ENCODE measurements around the gene METTL22. TPM values are rescaled to one million over a fixed set of nuclear protein-coding genes. Genes with fewer than 3 reads are reported as not detected.
A peak's percentile ranks its signal among the peaks of the same experiment; 100 is the strongest.

METTL22 gene, protein sequence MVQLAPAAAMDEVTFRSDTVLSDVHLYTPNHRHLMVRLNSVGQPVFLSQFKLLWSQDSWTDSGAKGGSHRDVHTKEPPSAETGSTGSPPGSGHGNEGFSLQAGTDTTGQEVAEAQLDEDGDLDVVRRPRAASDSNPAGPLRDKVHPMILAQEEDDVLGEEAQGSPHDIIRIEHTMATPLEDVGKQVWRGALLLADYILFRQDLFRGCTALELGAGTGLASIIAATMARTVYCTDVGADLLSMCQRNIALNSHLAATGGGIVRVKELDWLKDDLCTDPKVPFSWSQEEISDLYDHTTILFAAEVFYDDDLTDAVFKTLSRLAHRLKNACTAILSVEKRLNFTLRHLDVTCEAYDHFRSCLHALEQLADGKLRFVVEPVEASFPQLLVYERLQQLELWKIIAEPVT
- total RNA-seq, result 10 to 100 TPM; 16.3 to 42.9 (median 30.6) TPM

DNA sequence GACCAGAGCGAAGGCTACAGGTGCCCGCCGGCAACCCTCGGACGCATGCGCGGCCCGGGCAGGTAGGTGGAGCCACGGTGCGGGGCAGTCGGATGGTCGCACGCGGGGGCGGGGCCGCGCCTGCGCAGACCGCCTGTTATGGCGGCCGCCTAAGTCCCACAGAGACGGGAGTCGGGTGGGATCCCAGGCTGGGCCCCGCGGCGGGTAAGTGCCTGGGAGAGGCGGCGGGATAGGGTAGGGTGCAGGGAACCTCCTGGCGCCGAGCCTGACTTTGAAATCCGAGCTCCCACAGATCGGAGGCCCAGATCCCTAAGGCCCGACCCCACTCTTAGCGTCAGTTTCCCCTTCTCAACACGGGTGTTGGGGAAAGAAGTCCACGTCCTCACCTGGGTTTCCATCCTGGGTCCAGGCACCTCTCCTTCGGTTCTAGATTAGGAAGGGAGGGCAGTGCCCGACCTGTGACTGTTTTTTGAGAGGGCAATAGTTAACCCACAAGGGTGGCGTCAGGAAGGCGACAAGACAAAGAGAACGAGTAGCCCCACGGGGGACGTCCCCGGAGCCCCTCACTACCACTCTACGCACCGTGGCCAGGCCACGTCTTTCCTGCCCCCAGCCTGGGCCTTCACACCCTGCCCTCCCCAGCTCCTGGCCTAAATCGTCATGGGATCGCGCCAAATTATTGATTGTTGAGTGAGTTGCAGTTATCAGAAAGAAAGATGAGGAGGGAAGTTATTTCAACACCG lies at the start of gene METTL22:
Gene METTL22, plus strand, starts transcription at position 127 of the 743 bp plus-strand sequence. CDS start 3,968 bp downstream, outside the sequence.
- in situ Hi-C loops (cut with MboI; ENCODE audit: low pct_unique_long_range_greater_than_20kb in 2 of 9, low sequenced_read_pairs in 9 of 9, unreplicated experiment in 9 of 9), result no loop called here
- ATAC-seq (replicated peaks in 6 of 8), result peak; percentile 89 to 97 (median 96)
- 0 to 3% (median 0%) methylated on average over 4 to 14 of the region's 51 CpGs; no CpG with 5 or more reads in 5 of the 10 experiments for WGBS, 10 experiments
- peak within 1 kb of the TSS; percentile 75 to 88 for H3K27ac ChIP-seq
- peaks cover 8 to 11% of the 10 kb centered on the region in 2 donors for H3K4me1 ChIP-seq (replicated peaks in 1 of 2)
- peak within 1 kb of the TSS; percentile 57 to 95 (median 92) for H3K4me3 ChIP-seq

DNA sequence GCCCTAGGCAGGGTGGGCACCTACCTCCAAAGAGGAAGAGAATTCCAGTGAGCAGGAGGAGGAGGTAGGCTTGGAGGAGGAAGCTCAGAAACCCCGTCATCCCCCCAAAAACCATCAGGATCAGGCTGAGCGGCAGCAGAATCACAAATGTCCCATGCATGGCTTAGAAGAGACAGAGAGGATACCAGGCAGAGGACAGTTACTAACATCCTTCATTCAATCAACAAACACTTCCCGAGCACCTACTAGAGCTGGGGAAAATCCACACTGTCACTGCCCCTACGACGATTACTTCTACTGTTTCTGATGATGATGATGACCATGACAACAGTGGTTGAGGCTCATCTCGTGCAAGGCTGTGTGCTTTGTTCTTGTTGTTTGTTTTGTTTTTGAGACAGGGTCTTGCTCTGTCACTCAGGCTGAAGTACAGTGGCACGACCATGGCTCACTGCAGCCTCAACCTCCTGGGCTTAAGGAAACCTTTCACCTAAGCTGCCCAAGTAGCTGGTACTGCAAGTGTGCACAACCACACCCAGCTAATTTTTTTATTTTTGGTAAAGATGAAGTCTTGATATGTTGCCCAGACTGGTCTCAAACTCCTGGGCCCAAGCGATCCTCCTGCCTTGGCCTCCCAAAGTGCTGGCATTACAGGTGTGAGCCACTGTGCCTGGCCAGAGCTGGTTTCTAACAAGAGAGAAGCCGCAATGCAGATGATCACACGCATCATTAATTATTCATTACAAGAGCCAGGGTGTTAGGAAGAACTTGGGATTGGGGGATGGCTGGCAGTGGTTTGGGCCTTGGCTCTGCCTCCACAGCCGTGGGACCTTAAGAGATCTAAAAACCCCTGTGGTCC lies 49.2 kb upstream of the METTL22 start:
- Histone ChIP-seq H3K27ac (peak overlapping the region; percentile 82 to 92), H3K4me3 (no peak overlapping the region), H3K4me1 (replicated peaks in 1 of 2) (peaks cover 32 to 46% of the 10 kb centered on the region in 2 donors)
- peak in 3 of 8 experiments; percentile 8 to 11 (median 8) for ATAC-seq (replicated peaks in 6 of 8)
- 0 to 85% (median 73%) methylated on average over 1 to 8 of the region's 11 CpGs; no CpG with 5 or more reads in 1 of the 10 experiments for WGBS, 10 experiments
- in situ Hi-C loops (cut with MboI; ENCODE audit: low pct_unique_long_range_greater_than_20kb in 2 of 9, low sequenced_read_pairs in 9 of 9, unreplicated experiment in 9 of 9), result no loop called here

DNA sequence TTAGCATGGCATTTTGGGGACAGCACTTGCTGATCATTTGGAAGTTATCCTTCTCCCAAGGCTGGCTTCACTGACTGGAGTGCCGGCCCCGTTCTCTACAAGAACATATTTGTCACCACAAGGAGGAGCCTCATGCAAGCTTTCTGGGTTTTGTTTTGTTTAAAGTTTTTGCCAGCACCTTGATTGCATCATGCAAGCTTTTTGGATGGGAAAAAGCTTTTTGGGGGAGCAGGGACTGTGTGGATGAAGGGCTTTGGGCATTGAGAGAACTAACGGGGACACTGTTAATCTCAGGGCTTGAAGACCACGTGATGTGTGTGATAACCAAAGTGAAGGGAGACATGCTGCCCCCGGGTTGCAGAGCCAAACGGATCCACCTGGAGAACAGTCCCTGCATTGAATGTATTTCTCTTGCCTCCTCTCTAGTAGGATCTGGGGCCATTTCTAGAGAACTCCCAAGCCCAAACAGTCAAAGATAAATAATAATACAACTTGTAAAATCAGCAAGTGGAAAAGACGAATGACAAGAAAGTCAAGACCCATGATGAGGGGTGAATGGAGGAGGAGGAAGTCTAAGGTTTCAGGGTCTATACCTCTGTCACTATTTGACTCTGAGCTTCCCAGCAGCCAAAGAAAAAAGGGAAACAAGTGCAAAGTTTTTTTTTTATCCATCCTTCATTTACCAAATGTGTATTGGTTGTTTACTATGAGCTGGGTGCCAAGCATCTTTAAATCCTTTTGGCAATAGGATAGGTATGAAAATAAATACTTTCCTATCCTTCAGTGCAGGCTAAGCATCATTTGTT lies 48.4 kb upstream of the METTL22 start:
- no peak overlapping the region for H3K4me3 ChIP-seq

DNA sequence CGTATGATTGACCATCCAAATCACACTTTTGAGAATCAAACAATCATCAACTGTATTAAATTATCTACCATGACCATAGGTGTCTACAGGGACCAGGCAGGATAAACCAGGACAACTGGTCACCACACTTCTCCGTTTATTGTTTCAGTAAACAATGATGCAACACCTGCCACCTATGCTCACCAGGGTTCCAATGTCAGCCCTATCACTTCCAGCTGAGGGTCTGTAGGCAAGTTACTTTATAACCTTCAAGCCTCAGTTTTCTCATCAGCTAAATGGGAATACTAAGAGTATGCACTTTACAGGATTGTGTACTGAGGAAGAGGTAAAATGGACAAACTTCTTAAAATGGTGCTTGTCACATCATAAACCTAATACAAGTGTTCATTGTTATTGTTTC lies 46.1 kb upstream of the METTL22 start:
- peaks cover 13 to 23% of the 10 kb centered on the region in 2 donors for H3K4me1 ChIP-seq (replicated peaks in 1 of 2)
- no peak overlapping the region for H3K4me3 ChIP-seq
- in situ Hi-C loops (cut with MboI; ENCODE audit: low pct_unique_long_range_greater_than_20kb in 2 of 9, low sequenced_read_pairs in 9 of 9, unreplicated experiment in 9 of 9), result no loop called here
- ATAC-seq (replicated peaks in 6 of 8), result no peak
- no peak overlapping the region for H3K27ac ChIP-seq
- WGBS, 10 experiments, result 0 to 100% (median 95%) methylated on average over 1 to 2 of the region's 2 CpGs; no CpG with 5 or more reads in 2 of the 10 experiments

More for the DNA sequence above, 48.4 kb upstream of the METTL22 start:
- peak in 3 of 8 experiments; percentile 55 to 76 (median 57) for ATAC-seq (replicated peaks in 6 of 8)
- H3K4me1 ChIP-seq (replicated peaks in 1 of 2), result peaks cover 32 to 41% of the 10 kb centered on the region in 2 donors
- in situ Hi-C loops (cut with MboI; ENCODE audit: low pct_unique_long_range_greater_than_20kb in 2 of 9, low sequenced_read_pairs in 9 of 9, unreplicated experiment in 9 of 9), result no loop called here
- WGBS, 10 experiments, result 15 to 90% (median 29%) methylated on average over 2 to 7 of the region's 7 CpGs; no CpG with 5 or more reads in 2 of the 10 experiments
- H3K27ac ChIP-seq, result peak overlapping the region in 1 of 2 donors; percentile 92

DNA sequence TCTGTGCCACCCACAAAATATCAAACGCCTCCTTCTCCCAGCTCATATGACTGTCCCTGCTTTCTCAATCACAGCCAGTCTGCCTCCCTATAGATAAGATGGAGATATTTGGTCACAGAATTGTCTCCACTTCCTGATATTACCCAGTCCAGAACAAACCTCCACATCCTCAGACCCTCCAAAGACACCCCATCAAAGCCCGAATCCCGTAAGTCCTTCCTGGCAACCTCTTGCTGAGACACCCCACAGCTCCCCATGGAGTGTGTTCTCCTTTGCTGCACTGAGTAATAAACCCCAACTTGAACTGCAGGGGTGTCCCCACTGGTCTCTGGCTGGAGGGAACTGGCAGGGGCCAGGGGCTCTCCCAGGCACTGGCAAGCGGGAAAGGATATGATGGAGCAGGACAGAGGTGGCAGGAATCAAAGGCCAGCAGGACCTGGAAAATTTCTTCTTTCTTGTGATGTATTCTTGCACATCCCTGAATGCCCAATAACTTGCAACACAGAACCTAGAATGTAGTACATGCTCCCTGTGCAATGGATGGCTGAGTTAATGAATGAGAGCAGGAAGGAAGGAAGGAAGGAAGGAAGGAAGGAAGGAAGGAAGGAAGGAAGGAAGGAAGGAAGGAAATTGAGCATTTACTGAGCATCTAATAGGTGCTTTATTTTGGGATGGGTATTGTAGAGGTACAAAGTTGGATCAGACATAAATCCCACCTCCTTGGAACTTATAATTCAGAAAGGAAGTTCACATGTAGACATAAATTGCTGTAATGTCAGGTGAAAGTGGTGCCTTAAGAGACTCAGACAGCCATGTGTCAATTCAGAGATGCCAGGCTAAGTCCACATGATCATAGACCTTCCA lies 45.1 kb upstream of the METTL22 start:
- Histone ChIP-seq H3K27ac (no peak overlapping the region), H3K4me1 (replicated peaks in 1 of 2) (peaks cover 7 to 15% of the 10 kb centered on the region in 2 donors), H3K4me3 (no peak overlapping the region)
- 67 to 100% (median 94%) methylated on average over 1 to 2 of the region's 4 CpGs; no CpG with 5 or more reads in 5 of the 10 experiments for WGBS, 10 experiments
- in situ Hi-C loops (cut with MboI; ENCODE audit: low pct_unique_long_range_greater_than_20kb in 2 of 9, low sequenced_read_pairs in 9 of 9, unreplicated experiment in 9 of 9), result no loop called here
- ATAC-seq (replicated peaks in 6 of 8), result no peak

DNA sequence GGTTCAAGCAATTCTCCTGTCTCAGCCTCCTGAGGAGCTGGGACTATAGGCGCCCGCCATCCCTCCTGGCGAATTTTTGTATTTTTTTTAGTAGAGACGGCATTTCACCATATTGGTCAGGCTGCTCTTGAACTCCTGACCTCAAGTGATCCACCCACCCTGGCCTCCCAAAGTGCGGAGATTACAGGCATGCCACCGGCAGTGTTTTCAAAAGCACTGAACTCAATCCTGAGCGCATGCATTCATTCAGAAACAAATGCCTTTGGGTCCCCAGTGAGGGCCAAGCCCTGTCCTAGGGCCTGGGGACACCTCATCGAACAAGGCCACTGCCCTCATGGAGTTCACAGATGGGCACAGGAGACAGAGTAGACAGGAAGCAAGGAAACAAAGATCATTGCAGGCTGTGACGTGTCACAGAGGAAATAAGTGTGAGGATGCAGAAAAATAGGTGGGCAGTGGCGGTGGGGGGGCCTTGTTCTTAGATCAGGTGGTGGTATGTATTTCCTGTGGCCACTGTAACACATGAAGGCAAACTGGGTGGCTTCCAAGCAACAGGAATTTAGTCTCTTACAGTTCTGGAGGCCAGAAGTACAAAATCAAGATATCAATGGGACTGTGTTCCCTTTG lies 43.7 kb upstream of the METTL22 start:
- in situ Hi-C loops (cut with MboI; ENCODE audit: low pct_unique_long_range_greater_than_20kb in 2 of 9, low sequenced_read_pairs in 9 of 9, unreplicated experiment in 9 of 9), result no loop called here
- Histone ChIP-seq H3K4me1 (replicated peaks in 1 of 2) (peaks cover 8 to 9% of the 10 kb centered on the region in 2 donors), H3K4me3 (no peak overlapping the region), H3K27ac (no peak overlapping the region)
- no peak for ATAC-seq (replicated peaks in 6 of 8)
- WGBS, 10 experiments, result 18 to 87% (median 58%) methylated on average over 3 to 10 of the region's 10 CpGs; no CpG with 5 or more reads in 1 of the 10 experiments

DNA sequence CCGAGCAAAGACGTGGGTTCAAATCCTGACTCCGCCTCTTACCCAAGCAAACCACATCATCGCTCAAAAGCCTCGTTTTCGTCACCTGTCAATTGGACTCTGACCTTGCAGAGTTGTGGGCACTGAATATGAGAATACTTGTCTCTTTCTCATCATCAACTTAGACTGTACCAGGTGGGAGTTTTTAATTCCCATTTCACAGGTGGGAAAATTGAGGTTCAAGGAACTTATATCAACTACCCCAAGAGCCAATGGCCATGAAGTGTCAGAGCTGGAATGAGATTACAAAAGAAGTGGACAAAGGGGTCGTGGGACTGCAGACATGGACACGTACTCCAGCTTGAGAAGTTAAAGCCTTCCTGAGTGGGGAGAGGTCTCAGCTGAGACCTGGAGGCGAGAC lies 41.9 kb upstream of the METTL22 start:
- 0 to 100% (median 87%) methylated on average over 2 to 8 of the region's 9 CpGs; no CpG with 5 or more reads in 3 of the 10 experiments for WGBS, 10 experiments
- Histone ChIP-seq H3K4me3 (no peak overlapping the region), H3K27ac (no peak overlapping the region), H3K4me1 (replicated peaks in 1 of 2) (peaks cover 6 to 9% of the 10 kb centered on the region in 2 donors)
- in situ Hi-C loops (cut with MboI; ENCODE audit: low pct_unique_long_range_greater_than_20kb in 2 of 9, low sequenced_read_pairs in 9 of 9, unreplicated experiment in 9 of 9), result no loop called here
- no peak for ATAC-seq (replicated peaks in 6 of 8)

DNA sequence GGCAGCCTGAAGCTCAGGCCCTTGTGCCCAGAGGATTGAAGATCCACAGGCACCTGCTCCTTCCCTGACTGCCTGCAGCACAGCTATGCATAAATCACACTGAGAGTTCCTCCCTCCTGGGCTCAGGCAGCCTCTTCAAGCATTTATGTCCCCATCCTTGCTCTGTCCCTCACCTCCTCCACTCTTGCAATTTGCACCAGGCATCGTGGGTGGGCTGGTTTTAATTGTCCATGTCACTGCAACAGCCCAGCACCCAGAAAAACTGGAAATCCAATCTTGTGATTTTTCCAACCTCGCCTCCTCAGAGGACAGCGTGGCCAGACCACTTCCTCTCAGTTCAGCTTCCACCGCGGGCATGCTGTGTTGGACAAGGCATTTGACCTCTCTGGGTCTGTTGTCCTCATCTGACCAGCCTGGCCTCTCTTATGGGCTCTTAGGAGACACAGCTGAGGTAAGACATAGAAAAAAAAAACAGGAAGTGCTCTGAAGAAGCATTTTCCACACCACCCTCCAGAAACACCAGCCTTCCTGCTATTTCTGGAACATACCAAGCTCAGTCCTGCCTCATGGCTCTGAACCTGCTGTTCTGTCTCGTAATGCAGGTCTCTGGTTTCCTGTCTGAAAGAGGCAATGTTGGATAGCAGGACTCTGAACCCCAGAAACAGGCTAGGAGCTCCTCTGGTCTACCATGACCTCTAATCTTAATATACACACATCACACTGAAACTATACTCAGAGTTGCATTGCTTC lies 39.5 kb upstream of the METTL22 start:
- Histone ChIP-seq H3K27ac (peak overlapping the region in 1 of 2 donors; percentile 26), H3K4me3 (no peak overlapping the region), H3K4me1 (replicated peaks in 1 of 2) (peaks cover 6 to 9% of the 10 kb centered on the region in 2 donors)
- ATAC-seq (replicated peaks in 6 of 8), result peak in 4 of 8 experiments; percentile 53 to 93 (median 91)
- 0 to 70% (median 20%) methylated on average over 1 to 6 of the region's 6 CpGs; no CpG with 5 or more reads in 3 of the 10 experiments for WGBS, 10 experiments
- in situ Hi-C loops (cut with MboI; ENCODE audit: low pct_unique_long_range_greater_than_20kb in 2 of 9, low sequenced_read_pairs in 9 of 9, unreplicated experiment in 9 of 9), result no loop called here

DNA sequence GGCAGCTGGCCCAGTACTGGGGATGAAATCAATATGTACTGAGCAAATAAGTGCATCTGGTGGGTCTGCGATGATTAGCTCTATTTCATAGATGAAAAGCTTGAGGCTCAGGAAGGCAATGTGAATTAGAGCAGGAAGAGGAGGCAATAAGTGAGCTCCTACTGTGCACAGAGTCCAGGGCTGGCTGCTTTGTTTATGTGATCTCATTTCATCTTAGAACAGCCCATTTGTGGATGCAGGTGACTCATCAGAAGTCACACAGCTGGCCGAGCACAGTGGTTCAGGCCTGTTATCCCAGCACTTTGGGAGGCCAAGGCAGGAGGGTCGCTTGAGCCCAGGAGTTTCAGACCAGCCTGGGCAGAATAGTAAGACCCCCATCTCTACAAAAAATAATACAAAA lies 38.3 kb upstream of the METTL22 start:
- Histone ChIP-seq H3K4me3 (no peak overlapping the region), H3K4me1 (replicated peaks in 1 of 2) (peaks cover 6 to 9% of the 10 kb centered on the region in 2 donors), H3K27ac (no peak overlapping the region)
- in situ Hi-C loops (cut with MboI; ENCODE audit: low pct_unique_long_range_greater_than_20kb in 2 of 9, low sequenced_read_pairs in 9 of 9, unreplicated experiment in 9 of 9), result no loop called here
- 50 to 100% (median 67%) methylated on average over 1 of the region's 3 CpGs; no CpG with 5 or more reads in 3 of the 10 experiments for WGBS, 10 experiments
- peak in 2 of 8 experiments; percentile 44 to 62 for ATAC-seq (replicated peaks in 6 of 8)

DNA sequence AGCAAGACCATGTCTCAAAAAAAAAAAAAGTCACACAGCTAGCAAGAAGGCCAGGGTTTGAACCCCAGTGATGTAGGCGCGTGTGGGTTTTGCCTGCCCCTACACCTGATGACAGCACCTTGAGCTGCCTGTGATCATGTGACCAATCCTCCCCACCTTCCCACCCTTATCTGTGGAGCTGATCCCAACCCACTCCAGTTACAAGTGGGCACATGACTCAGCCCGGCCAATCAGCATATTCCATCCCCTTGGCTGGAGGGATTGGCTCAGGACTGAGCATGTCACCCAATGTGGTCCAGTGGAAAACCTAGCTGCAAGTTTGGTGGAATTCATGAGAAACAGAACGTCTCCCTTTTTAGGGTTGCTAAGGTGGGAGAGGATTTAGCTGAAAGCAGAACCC lies 37.8 kb upstream of the METTL22 start:
- 0 to 100% (median 50%) methylated on average over 1 to 2 of the region's 4 CpGs; no CpG with 5 or more reads in 3 of the 10 experiments for WGBS, 10 experiments
- Histone ChIP-seq H3K4me1 (replicated peaks in 1 of 2) (peaks cover 6 to 9% of the 10 kb centered on the region in 2 donors), H3K27ac (no peak overlapping the region), H3K4me3 (no peak overlapping the region)
- in situ Hi-C loops (cut with MboI; ENCODE audit: low pct_unique_long_range_greater_than_20kb in 2 of 9, low sequenced_read_pairs in 9 of 9, unreplicated experiment in 9 of 9), result no loop called here
- peak in 2 of 8 experiments; percentile 16 to 29 for ATAC-seq (replicated peaks in 6 of 8)

Measured in motor neuron (in vitro differentiated cells).